Caco-2 (cell line): ENCODE measurements around the gene ADARB2. TPM values are rescaled to one million over a fixed set of nuclear protein-coding genes. Genes with fewer than 3 reads are reported as not detected.

ENCODE experiments used
- BruUV-seq: library from RNA; stranded (reverse); fragments of 400-500 nt; replicated peaks from 2 replicates; lab custom pipeline; 2021; lab: Mats Ljungman, UMichigan
- CTCF ChIA-PET: fragments of 300-600 bp; sonication (Branson Sonifier 250); formaldehyde crosslinking; loops from one replicate; lab custom pipeline; 2022; ENCODE audit warnings: antibody characterized with exemption; lab: Charles Lee
- POLR2A ChIA-PET: fragments of 300-600 bp; sonication (Branson Sonifier 250); formaldehyde crosslinking; loops from one replicate; lab custom pipeline; 2022; ENCODE audit warnings: antibody characterized with exemption; lab: Charles Lee
- DNase-seq, 2 experiments: peaks; one replicate each; pipeline versions ENCODE4 v3.0.0 to v3.0.0-alpha.2; 2020 to 2022
- H3K27me3 ChIP-seq: replicated peaks from 2 replicates; pipeline ENCODE4 v1.6.0; 2011; ENCODE audit warnings: low read length; ENCODE audit not compliant: control insufficient read depth, insufficient read depth
- H3K36me3 ChIP-seq: 2 replicates; pipeline ENCODE4 v1.5.1; 2011; ENCODE audit warnings: low read length; ENCODE audit not compliant: control insufficient read depth, insufficient read depth
- H3K4me1 ChIP-seq: fragments of 250-450 bp; sonication (Bioruptor Pico); 2 replicates; pipeline ENCODE4 v1.5.1; 2020; ENCODE audit warnings: mild to moderate bottlenecking
- H3K4me3 ChIP-seq: 2 replicates; pipeline ENCODE4 v1.5.1; 2011; ENCODE audit warnings: low read depth, mild to moderate bottlenecking, control low read depth, low read length
- H3K9me3 ChIP-seq: fragments of 250-450 bp; sonication (Bioruptor Pico); 2 replicates; pipeline ENCODE4 v1.5.1; 2020; ENCODE audit warnings: mild to moderate bottlenecking, moderate library complexity
- H3K27ac Mint-ChIP-seq: one replicate; pipeline ENCODE4 v1.8.0; 2022; ENCODE audit warnings: mixed read lengths; ENCODE audit not compliant: unreplicated experiment
- H3K27me3 Mint-ChIP-seq: one replicate; pipeline ENCODE4 v1.8.0; 2022; ENCODE audit warnings: mixed read lengths; ENCODE audit not compliant: insufficient read depth, unreplicated experiment
- H3K36me3 Mint-ChIP-seq: one replicate; pipeline ENCODE4 v1.8.0; 2022; ENCODE audit warnings: mild to moderate bottlenecking, mixed read lengths; ENCODE audit not compliant: insufficient read depth, unreplicated experiment
- H3K4me1 Mint-ChIP-seq: one replicate; pipeline ENCODE4 v1.8.0; 2022; ENCODE audit warnings: low read depth, mixed read lengths; ENCODE audit not compliant: unreplicated experiment
- H3K4me3 Mint-ChIP-seq: one replicate; pipeline ENCODE4 v1.8.0; 2022; ENCODE audit warnings: mild to moderate bottlenecking, moderate library complexity, mixed read lengths; ENCODE audit not compliant: unreplicated experiment
- H3K9me3 Mint-ChIP-seq: one replicate; pipeline ENCODE4 v1.8.0; 2022; ENCODE audit warnings: mixed read lengths; ENCODE audit not compliant: unreplicated experiment
- intact Hi-C: fragments of 100-400 bp; cut with micrococcal nuclease; formaldehyde crosslinking; loops from one replicate; pipeline ENCODE4 v1.10.0; 2022; ENCODE audit not compliant: unreplicated experiment
- total RNA-seq: library from RNA; stranded (reverse); gene quantifications from 2 replicates; pipeline ENCODE4 v1.2.3, GENCODE V29; 2022
- TF ChIP-seq, protein P1 (sequence below), 2 experiments: fragments of 200-600 bp in 1 of 2; IDR thresholded peaks; 1 replicate in 1 of 2; 2 replicates in 1 of 2; pipeline versions ENCODE4 v1.5.1 to v1.8.0; 2011 to 2022; ENCODE audit warnings: antibody characterized with exemption in 1 of 2, control low read depth in 1 of 2, inconsistent platforms in 1 of 2, low read depth in 1 of 2, low read length in 1 of 2, mild to moderate bottlenecking in 1 of 2, moderate library complexity in 1 of 2; ENCODE audit not compliant: insufficient read depth in 1 of 2, severe bottlenecking in 1 of 2, unreplicated experiment in 1 of 2

The ADARB2 gene
- total RNA-seq, 1 experiment from 2014 or later = 0.27 TPM

DNA sequence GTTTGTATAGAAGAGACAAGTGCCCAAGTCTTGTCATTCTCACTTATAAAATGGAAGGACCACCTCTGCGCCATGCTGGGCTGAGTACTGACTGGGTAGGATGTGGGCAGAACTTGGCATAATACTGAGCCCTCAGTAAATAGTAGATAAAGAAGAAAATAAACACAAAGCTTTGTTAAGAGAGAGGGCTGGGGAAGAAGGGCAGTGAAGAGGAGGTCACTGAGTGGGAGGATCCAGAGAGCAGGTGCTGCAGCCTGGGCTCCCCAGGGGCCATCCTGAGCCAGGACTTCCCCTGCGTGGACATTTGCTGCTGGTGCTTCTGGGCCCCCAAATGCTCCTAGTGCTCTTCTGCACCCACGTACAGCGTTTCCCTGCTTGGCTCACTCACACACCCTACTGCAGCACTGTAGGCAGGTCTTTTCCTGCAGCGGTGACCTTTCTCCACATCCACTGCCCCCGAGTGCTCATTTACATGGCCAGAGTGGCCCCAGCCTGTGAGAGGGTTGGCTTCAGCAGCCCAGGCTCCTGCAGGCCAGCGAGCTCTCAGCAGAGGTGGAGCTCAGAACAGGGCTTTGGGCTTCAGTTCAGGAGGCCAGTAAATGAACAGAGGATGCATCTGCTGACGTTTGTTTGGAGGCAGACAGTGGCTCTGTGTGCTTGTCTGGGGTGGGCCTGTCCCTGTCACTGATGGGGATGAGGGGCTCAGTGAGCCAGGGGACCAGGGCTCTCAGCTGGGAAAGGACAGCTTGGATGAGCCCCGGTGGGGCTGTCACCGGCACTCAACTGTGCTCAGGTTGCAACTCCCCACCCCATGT lies 164.6 kb downstream of the ADARB2 start:
- Mint-ChIP-seq H3K9me3 (no peaks in the 10 kb centered on the region), H3K27me3 (peaks cover 38% of the 10 kb centered on the region), H3K36me3 (no peaks in the 10 kb centered on the region), H3K4me3 (no peak overlapping the region), H3K4me1 (no peaks in the 10 kb centered on the region), H3K27ac (no peak overlapping the region)
- TF ChIP-seq, protein P1, sequence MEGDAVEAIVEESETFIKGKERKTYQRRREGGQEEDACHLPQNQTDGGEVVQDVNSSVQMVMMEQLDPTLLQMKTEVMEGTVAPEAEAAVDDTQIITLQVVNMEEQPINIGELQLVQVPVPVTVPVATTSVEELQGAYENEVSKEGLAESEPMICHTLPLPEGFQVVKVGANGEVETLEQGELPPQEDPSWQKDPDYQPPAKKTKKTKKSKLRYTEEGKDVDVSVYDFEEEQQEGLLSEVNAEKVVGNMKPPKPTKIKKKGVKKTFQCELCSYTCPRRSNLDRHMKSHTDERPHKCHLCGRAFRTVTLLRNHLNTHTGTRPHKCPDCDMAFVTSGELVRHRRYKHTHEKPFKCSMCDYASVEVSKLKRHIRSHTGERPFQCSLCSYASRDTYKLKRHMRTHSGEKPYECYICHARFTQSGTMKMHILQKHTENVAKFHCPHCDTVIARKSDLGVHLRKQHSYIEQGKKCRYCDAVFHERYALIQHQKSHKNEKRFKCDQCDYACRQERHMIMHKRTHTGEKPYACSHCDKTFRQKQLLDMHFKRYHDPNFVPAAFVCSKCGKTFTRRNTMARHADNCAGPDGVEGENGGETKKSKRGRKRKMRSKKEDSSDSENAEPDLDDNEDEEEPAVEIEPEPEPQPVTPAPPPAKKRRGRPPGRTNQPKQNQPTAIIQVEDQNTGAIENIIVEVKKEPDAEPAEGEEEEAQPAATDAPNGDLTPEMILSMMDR (IDR thresholded peaks at IDR 0.05; ENCODE audit: insufficient read depth in 1 of 2, low read depth in 1 of 2, low read length in 1 of 2, severe bottlenecking in 1 of 2, unreplicated experiment in 1 of 2) = no peak
- peak in 1 of 2 experiments; percentile 32 for DNase-seq
- CTCF ChIA-PET = interaction anchor here (1.8 kb wide), 1 partner anchor 152 kb away, joined by 4 read pairs; no protein-coding TSS in a partner anchor
- Histone ChIP-seq H3K4me3 (no peak overlapping the region), H3K4me1 (no peaks in the 10 kb centered on the region), H3K36me3 (no peaks in the 10 kb centered on the region), H3K27me3 (no peaks in the 10 kb centered on the region), H3K9me3 (no peaks in the 10 kb centered on the region)
- no TSS peak for BruUV-seq
- intact Hi-C loops = no loop called here
- POLR2A ChIA-PET = no interaction called here

DNA sequence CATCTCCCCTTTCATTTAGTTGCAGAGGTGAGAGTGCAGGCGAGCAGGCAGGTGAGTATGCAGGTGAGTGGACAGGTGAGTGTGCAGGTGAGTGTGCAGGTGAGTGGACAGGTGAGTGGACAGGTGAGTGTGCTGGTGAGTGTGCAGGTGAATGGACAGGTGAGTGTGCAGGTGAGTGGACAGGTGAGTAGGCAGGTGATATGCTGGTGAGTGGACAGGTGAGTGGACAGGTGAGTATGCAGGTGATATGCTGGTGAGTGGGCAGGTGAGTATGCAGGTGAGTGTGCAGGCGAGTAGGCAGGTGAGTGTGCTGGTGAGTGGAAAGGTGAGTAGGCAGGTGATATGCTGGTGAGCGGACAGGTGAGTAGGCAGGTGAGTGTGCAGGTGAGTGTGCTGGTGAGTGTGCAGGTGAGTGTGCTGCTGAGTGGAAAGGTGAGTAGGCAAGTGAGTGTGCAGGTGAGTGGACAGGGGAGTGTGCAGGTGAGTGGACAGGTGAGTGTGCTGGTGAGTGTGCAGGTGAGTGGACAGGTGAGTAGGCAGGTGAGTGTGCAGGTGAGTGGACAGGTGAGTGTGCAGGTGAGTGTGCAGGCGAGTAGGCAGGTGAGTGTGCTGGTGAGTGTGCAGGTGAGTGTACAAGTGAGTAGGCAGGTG lies 165.6 kb downstream of the ADARB2 start:
- Mint-ChIP-seq H3K36me3 (no peaks in the 10 kb centered on the region), H3K27me3 (peaks cover 38% of the 10 kb centered on the region), H3K4me1 (no peaks in the 10 kb centered on the region), H3K9me3 (no peaks in the 10 kb centered on the region), H3K27ac (no peak overlapping the region), H3K4me3 (no peak overlapping the region)
- ChIA-PET CTCF (no interaction called here), POLR2A (no interaction called here)
- intact Hi-C loops = no loop called here
- H3K36me3 ChIP-seq = no peaks in the 10 kb centered on the region
- peaks cover 3% of the 10 kb centered on the region; the same call in 1 of the 2 replicates for H3K27me3 ChIP-seq
- no peaks in the 10 kb centered on the region for H3K4me1 ChIP-seq
- no TSS peak for BruUV-seq
- H3K4me3 ChIP-seq = no peak overlapping the region
- TF ChIP-seq, protein P1 (IDR thresholded peaks at IDR 0.05; ENCODE audit: insufficient read depth in 1 of 2, low read depth in 1 of 2, low read length in 1 of 2, severe bottlenecking in 1 of 2, unreplicated experiment in 1 of 2) = no peak
- peak in 1 of 2 experiments; percentile 23 for DNase-seq
- no peaks in the 10 kb centered on the region for H3K9me3 ChIP-seq

DNA sequence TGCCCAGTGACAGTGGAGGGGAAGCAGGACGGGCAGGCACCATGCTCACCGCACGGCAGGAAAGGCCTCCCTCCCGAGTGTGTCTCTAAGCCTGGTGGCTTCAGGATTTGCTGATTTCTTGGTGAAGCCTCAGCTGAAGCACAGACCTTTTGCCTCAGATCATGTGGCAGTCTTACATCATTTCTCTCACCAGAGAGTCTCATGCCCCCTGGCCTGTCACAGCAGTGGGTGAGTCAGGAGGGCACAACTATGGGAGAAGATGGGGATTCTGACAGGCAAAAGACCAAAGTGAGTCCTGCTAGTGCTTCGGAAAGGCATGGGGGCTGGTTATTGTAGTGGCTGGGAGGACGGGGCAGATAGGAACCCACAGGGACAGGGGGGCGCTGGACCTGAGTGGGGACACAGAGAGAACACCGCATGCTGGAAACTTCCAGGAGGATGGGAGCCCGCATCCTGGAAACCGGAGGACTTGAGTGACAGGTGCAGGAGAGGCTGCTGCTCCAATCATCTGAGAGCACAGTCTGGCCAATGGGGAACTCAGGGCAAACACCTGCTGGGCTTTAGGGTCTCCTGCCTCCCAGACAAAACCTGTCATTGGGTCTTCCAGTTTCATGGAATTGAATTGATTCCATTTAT lies 166.8 kb downstream of the ADARB2 start:
- Histone ChIP-seq H3K4me1 (no peaks in the 10 kb centered on the region), H3K27me3 (peaks cover 3% of the 10 kb centered on the region; the same call in 1 of the 2 replicates), H3K9me3 (no peaks in the 10 kb centered on the region), H3K4me3 (no peak overlapping the region), H3K36me3 (no peaks in the 10 kb centered on the region)
- Mint-ChIP-seq H3K4me3 (no peak overlapping the region), H3K27ac (no peak overlapping the region), H3K9me3 (no peaks in the 10 kb centered on the region), H3K4me1 (no peaks in the 10 kb centered on the region), H3K27me3 (peaks cover 42% of the 10 kb centered on the region), H3K36me3 (no peaks in the 10 kb centered on the region)
- no TSS peak for BruUV-seq
- peak in 1 of 2 experiments; percentile 35 for DNase-seq
- POLR2A ChIA-PET = no interaction called here
- intact Hi-C loops = no loop called here
- TF ChIP-seq, protein P1 (IDR thresholded peaks at IDR 0.05; ENCODE audit: insufficient read depth in 1 of 2, low read depth in 1 of 2, low read length in 1 of 2, severe bottlenecking in 1 of 2, unreplicated experiment in 1 of 2) = no peak
- CTCF ChIA-PET = no interaction called here
